H9 (cell line): ENCODE results near the gene PTMA. TPM values are rescaled to one million over a fixed set of nuclear protein-coding genes. Genes with fewer than 3 reads are reported as not detected.

ENCODE experiments used
- DNase-seq: peaks from one replicate; pipeline ENCODE4 v3.0.0-alpha.2; 2017
- H2AFZ ChIP-seq: one replicate; pipeline ENCODE4 v1.6.1; 2013; ENCODE audit warnings: mild to moderate bottlenecking, low read length, control low read depth, moderate library complexity
- H2AK5ac ChIP-seq: 2 replicates; pipeline ENCODE4 v1.6.1; 2013; ENCODE audit warnings: low read length, control low read depth, mixed read lengths; ENCODE audit not compliant: insufficient read length
- H2BK120ac ChIP-seq: one replicate; pipeline ENCODE4 v1.6.1; 2013; ENCODE audit warnings: low read depth, mild to moderate bottlenecking, low read length, control low read depth, inconsistent platforms; ENCODE audit not compliant: poor library complexity, severe bottlenecking
- H2BK12ac ChIP-seq: 2 replicates; pipeline ENCODE4 v1.6.1; 2013; ENCODE audit warnings: low read length, control low read depth, mixed read lengths, low read depth; ENCODE audit not compliant: insufficient read length
- H2BK15ac ChIP-seq: 2 replicates; pipeline ENCODE4 v1.6.1; 2013; ENCODE audit warnings: low read depth, low read length, control low read depth
- H2BK20ac ChIP-seq: one replicate; pipeline ENCODE4 v1.6.1; 2013; ENCODE audit warnings: low read depth, mild to moderate bottlenecking, low read length, control low read depth, inconsistent platforms; ENCODE audit not compliant: poor library complexity, severe bottlenecking
- H2BK5ac ChIP-seq: 2 replicates; pipeline ENCODE4 v1.6.1; 2013; ENCODE audit warnings: low read length, control low read depth, mixed read lengths; ENCODE audit not compliant: insufficient read length
- H3K14ac ChIP-seq: 2 replicates; pipeline ENCODE4 v1.6.1; 2013; ENCODE audit warnings: low read length, control low read depth; ENCODE audit not compliant: insufficient read depth
- H3K18ac ChIP-seq: 2 replicates; pipeline ENCODE4 v1.6.1; 2013; ENCODE audit warnings: low read depth, mild to moderate bottlenecking, mixed read lengths, low read length, control low read depth; ENCODE audit not compliant: insufficient read length
- H3K23ac ChIP-seq: 2 replicates; pipeline ENCODE4 v1.6.1; 2013; ENCODE audit warnings: low read length, control low read depth, mixed read lengths, low read depth; ENCODE audit not compliant: insufficient read length
- H3K23me2 ChIP-seq: 2 replicates; pipeline ENCODE4 v1.6.1; 2013; ENCODE audit warnings: low read depth, mild to moderate bottlenecking, mixed read lengths, low read length, control low read depth; ENCODE audit not compliant: insufficient read length, poor library complexity, severe bottlenecking
- H3K27ac ChIP-seq: 2 replicates; pipeline ENCODE4 v1.5.1; 2013; ENCODE audit warnings: low read length, control low read depth, mixed read lengths, low read depth; ENCODE audit not compliant: insufficient read length
- H3K27me3 ChIP-seq: 2 replicates; pipeline ENCODE4 v1.6.1; 2013; ENCODE audit warnings: low read length, control low read depth, inconsistent platforms; ENCODE audit not compliant: insufficient read depth
- H3K4ac ChIP-seq: 2 replicates; pipeline ENCODE4 v1.6.1; 2013; ENCODE audit warnings: low read depth, mild to moderate bottlenecking, control low read depth, inconsistent platforms, low read length, moderate library complexity
- H3K4me1 ChIP-seq: 2 replicates; pipeline ENCODE4 v1.6.1; 2013; ENCODE audit warnings: low read length, control low read depth, inconsistent platforms; ENCODE audit not compliant: insufficient read depth
- H3K4me2 ChIP-seq: 2 replicates; pipeline ENCODE4 v1.6.1; 2013; ENCODE audit warnings: low read length, control low read depth, mixed read lengths; ENCODE audit not compliant: insufficient read length, insufficient read depth
- H3K56ac ChIP-seq: 2 replicates; pipeline ENCODE4 v1.6.1; 2013; ENCODE audit warnings: low read depth, mild to moderate bottlenecking, mixed read lengths, low read length, control low read depth; ENCODE audit not compliant: insufficient read length
- H3K79me1 ChIP-seq: 2 replicates; pipeline ENCODE4 v1.6.1; 2013; ENCODE audit warnings: low read depth, mild to moderate bottlenecking, moderate library complexity, low read length, control low read depth, inconsistent platforms; ENCODE audit not compliant: insufficient read depth, poor library complexity, severe bottlenecking
- H3K79me2 ChIP-seq: 2 replicates; pipeline ENCODE4 v1.6.1; 2013; ENCODE audit warnings: low read length, control low read depth, inconsistent platforms; ENCODE audit not compliant: insufficient read depth
- H3K9ac ChIP-seq: 2 replicates; pipeline ENCODE4 v1.6.1; 2013; ENCODE audit warnings: low read length, control low read depth, mixed read lengths; ENCODE audit not compliant: insufficient read length; ENCODE audit errors: extremely low read depth
- H3K9me3 ChIP-seq: one replicate; pipeline ENCODE4 v1.6.1; 2013; ENCODE audit warnings: low read depth, low read length, inconsistent platforms; ENCODE audit not compliant: control insufficient read depth
- H3T11ph ChIP-seq: one replicate; pipeline ENCODE4 v1.6.1; 2013; ENCODE audit warnings: mild to moderate bottlenecking, low read length, control low read depth, inconsistent platforms
- H4K20me1 ChIP-seq: one replicate; pipeline ENCODE4 v1.6.1; 2013; ENCODE audit not compliant: control insufficient read depth, insufficient read length, insufficient read depth
- H4K5ac ChIP-seq: 2 replicates; pipeline ENCODE4 v1.6.1; 2013; ENCODE audit warnings: low read depth, mild to moderate bottlenecking, mixed read lengths, low read length, control low read depth; ENCODE audit not compliant: insufficient read length
- H4K8ac ChIP-seq: replicated peaks from 2 replicates; pipeline ENCODE4 v1.6.1; 2013; ENCODE audit warnings: low read length, control low read depth, mixed read lengths, low read depth; ENCODE audit not compliant: insufficient read length
- H4K91ac ChIP-seq: 2 replicates; pipeline ENCODE4 v1.6.1; 2013; ENCODE audit warnings: low read depth, mild to moderate bottlenecking, moderate library complexity, mixed read lengths, low read length, control low read depth; ENCODE audit not compliant: insufficient read length
- H3K27ac Mint-ChIP-seq, 3 experiments: 2 replicates in 2 of 3; 3 replicates in 1 of 3; pipeline ENCODE4 v1.8.0; 2020 to 2021; ENCODE audit warnings: mixed read lengths in 3 of 3, mild to moderate bottlenecking in 1 of 3, moderate library complexity in 1 of 3
- H3K27me3 Mint-ChIP-seq: 2 replicates; pipeline ENCODE4 v1.8.0; 2021; ENCODE audit warnings: low read depth, mild to moderate bottlenecking, moderate library complexity, mixed read lengths
- H3K36me3 Mint-ChIP-seq, 3 experiments: 2 replicates in 2 of 3; 3 replicates in 1 of 3; pipeline ENCODE4 v1.8.0; 2020 to 2021; ENCODE audit warnings: low read depth in 3 of 3, mixed read lengths in 3 of 3; ENCODE audit not compliant: insufficient read depth in 1 of 3
- H3K4me1 Mint-ChIP-seq, 2 experiments: 2 replicates each; pipeline ENCODE4 v1.8.0; 2020; ENCODE audit warnings: mixed read lengths in 2 of 2
- H3K4me3 Mint-ChIP-seq, 2 experiments: 2 replicates in 1 of 2; 3 replicates in 1 of 2; pipeline ENCODE4 v1.8.0; 2020 to 2021; ENCODE audit warnings: mild to moderate bottlenecking in 2 of 2, mixed read lengths in 2 of 2, moderate library complexity in 1 of 2
- H3K9me3 Mint-ChIP-seq, 2 experiments: 2 replicates in 1 of 2; 3 replicates in 1 of 2; pipeline ENCODE4 v1.8.0; 2020; ENCODE audit warnings: mild to moderate bottlenecking in 2 of 2, mixed read lengths in 2 of 2, moderate library complexity in 1 of 2
- WGBS: extraction: QIAGEN DNeasy Blood & Tissue Kit; methylation state at CpG from one replicate; pipeline ENCODE4 v1.1.7; 2013; ENCODE audit warnings: missing lambda C conversion rate, low lambda C conversion rate, mixed read lengths; ENCODE audit not compliant: insufficient read length; ENCODE audit errors: extremely low coverage; 5-methylcytosine and 5-hydroxymethylcytosine counted together
- total RNA-seq: library from RNA; stranded (reverse); gene quantifications from 2 replicates; pipeline ENCODE4 v1.2.1, GENCODE V29; 2021
- TF ChIP-seq, protein P1 (sequence below): fragments of 200-600 bp; sonication (generic); conservative IDR thresholded peaks from 3 replicates; pipeline ENCODE4 v1.8.0; 2021; ENCODE audit warnings: antibody characterized with exemption, mild to moderate bottlenecking

PTMA gene
- total RNA-seq, 1 experiment from 2014 or later: 1,963 TPM

DNA sequence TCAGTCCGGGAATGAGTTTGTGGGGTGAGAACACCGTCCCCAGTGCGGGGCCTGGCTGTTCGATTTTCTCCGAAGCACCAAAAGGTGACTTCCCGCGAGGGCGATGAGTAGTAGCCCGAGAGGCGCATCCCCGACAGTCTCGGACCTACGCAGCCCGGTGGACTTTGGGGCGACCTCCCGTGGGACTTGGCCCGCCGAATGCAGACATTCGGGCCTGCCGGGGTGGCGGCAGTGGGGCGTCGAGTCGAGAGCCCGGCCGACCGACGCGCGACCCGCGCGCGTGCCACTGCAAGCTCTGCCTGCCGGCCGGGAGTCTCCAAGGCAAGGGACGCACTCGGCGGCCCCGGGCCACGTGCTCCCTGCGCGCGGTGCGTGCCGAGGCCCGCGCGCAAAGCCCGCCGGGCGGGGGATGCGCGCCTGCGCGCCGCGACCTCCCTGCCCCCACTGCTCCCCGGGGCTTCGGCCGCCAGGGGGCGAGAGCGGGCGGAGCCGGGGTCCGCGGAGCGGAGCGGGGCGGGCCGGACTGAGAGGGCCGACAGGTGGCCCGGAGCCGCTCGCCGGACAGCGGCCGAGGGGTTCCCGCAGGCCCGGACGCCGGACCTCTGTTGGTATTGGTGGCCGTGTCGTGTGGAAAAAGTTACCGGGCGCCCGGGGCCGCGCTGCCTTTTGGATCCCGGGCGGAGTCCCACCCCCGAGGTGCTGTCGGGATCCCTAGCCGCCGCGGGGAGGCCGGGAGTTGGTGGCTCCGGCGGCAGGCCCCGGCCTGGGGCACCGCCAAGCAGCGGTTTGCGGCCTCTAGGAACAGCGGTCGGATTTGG, 1.9 kb downstream of the PTMA start:
- peaks cover 30 to 36% of the 10 kb centered on the region in 2 experiments for H3K4me1 Mint-ChIP-seq
- peak overlapping the region; percentile 97 for H3K9ac ChIP-seq
- H3K27me3 Mint-ChIP-seq: peaks cover 14% of the 10 kb centered on the region
- H3K23me2 ChIP-seq: peaks cover 17% of the 10 kb centered on the region
- no peaks in the 10 kb centered on the region for H3K4me1 ChIP-seq
- H3K36me3 Mint-ChIP-seq: peaks cover 37 to 43% (median 43%) of the 10 kb centered on the region in 3 experiments
- H4K5ac ChIP-seq: no peak overlapping the region
- TF ChIP-seq, protein P1, sequence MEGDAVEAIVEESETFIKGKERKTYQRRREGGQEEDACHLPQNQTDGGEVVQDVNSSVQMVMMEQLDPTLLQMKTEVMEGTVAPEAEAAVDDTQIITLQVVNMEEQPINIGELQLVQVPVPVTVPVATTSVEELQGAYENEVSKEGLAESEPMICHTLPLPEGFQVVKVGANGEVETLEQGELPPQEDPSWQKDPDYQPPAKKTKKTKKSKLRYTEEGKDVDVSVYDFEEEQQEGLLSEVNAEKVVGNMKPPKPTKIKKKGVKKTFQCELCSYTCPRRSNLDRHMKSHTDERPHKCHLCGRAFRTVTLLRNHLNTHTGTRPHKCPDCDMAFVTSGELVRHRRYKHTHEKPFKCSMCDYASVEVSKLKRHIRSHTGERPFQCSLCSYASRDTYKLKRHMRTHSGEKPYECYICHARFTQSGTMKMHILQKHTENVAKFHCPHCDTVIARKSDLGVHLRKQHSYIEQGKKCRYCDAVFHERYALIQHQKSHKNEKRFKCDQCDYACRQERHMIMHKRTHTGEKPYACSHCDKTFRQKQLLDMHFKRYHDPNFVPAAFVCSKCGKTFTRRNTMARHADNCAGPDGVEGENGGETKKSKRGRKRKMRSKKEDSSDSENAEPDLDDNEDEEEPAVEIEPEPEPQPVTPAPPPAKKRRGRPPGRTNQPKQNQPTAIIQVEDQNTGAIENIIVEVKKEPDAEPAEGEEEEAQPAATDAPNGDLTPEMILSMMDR: peak; percentile 73
- no peak overlapping the region for H4K8ac ChIP-seq
- no peak overlapping the region for H3T11ph ChIP-seq
- H3K14ac ChIP-seq: peak overlapping the region; percentile 91
- H3K9me3 Mint-ChIP-seq: peaks cover 5 to 6% of the 10 kb centered on the region in 2 experiments; a peak in 4 of 5 replicates
- no peaks in the 10 kb centered on the region for H3K9me3 ChIP-seq
- no peak overlapping the region for H3K56ac ChIP-seq
- no peak overlapping the region; the same call in 1 of the 2 replicates for H3K4ac ChIP-seq
- no peaks in the 10 kb centered on the region for H3K79me1 ChIP-seq
- H2AFZ ChIP-seq: no peak overlapping the region
- no peak overlapping the region for H2BK120ac ChIP-seq
- peaks cover 40% of the 10 kb centered on the region; the same call in 1 of the 2 replicates for H3K79me2 ChIP-seq
- no peak overlapping the region for H4K91ac ChIP-seq
- H3K23ac ChIP-seq: no peak overlapping the region
- H2BK5ac ChIP-seq: no peak overlapping the region
- peak overlapping the region; percentile 78 for H3K18ac ChIP-seq
- no peak overlapping the region for H2BK20ac ChIP-seq
- H4K20me1 ChIP-seq: no peaks in the 10 kb centered on the region
- peak overlapping the region; percentile 74 for H3K4me2 ChIP-seq
- H3K4me3 Mint-ChIP-seq: peak overlapping the region; percentile 96 to 98
- no peak overlapping the region for H2AK5ac ChIP-seq
- peak; percentile 56 for DNase-seq
- no peak overlapping the region for H2BK12ac ChIP-seq
- no peak overlapping the region for H2BK15ac ChIP-seq
- H3K27ac Mint-ChIP-seq: peak overlapping the region; percentile 97 to 98 (median 98)
- H3K27ac ChIP-seq: no peak overlapping the region
- no CpG with 5 or more reads among the region's 105 CpGs for WGBS
- no peaks in the 10 kb centered on the region for H3K27me3 ChIP-seq
